Measurements from ENCODE around the gene MAP3K7CL.

DNA sequence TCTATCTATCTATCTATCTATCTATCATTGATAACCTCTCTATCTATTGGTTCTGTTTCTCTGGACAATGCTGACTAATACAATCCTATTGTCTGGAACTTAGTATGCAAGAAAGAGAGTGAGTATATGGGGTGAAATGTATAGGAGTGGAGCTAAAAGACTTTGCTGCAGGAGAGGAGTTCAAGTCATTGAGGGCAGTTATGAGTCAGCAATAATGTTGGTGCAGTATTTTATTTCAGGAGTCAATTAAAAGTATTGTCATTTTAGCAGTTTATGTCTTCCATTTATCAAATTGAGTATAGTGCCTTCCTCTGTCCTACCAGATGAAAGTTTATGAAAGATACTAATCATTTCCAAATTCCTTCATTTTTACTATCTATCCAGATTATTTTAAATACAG, 55.8 kb downstream of the MAP3K7CL start:
- TF ChIP-seq CTCF (optimal IDR thresholded peaks at IDR 0.05 in 1 of 3, IDR thresholded peaks at IDR 0.05 in 1 of 3, conservative IDR thresholded peaks at IDR 0.05 in 1 of 3; ENCODE audit: extremely low read depth in 1 of 3, insufficient read depth in 2 of 3, low read length in 3 of 3), result no peak
- TF ChIP-seq EZH2 (IDR thresholded peaks at IDR 0.05; ENCODE audit: low read length), result no peak

Data from keratinocyte (primary cell).